SHP77 (cell line): ENCODE data around the gene EPB41L4B.
"Not testable (repeated sequence)": the region's sequence is repeated elsewhere in the genome, so short reads cannot be mapped to it uniquely, and the experiment has no call there.

Experiments
- DNase-seq, 2 experiments: peaks; one replicate each; lab custom pipeline; 2025; lab: John Stamatoyannopoulos, UW

Gene EPB41L4B

GRCh38 chr9:109244179-109245132 lies 76.4 kb downstream of the EPB41L4B start:
- DNase-seq, result peak; percentile 18 to 70

- DNase-seq, result no peak
Measured at GRCh38 chr9:109242741-109243140, 78.1 kb downstream of the EPB41L4B start.

- no peak for DNase-seq
Measured at GRCh38 chr9:109242014-109242413, 78.8 kb downstream of the EPB41L4B start.

- no peak for DNase-seq
Measured at GRCh38 chr9:109241207-109241606, 79.7 kb downstream of the EPB41L4B start.

- DNase-seq, result no peak
Measured at GRCh38 chr9:109239240-109239639, 81.6 kb downstream of the EPB41L4B start.

- no peak for DNase-seq
Measured at GRCh38 chr9:109238655-109239054, 82.2 kb downstream of the EPB41L4B start.

- no peak for DNase-seq
Measured at GRCh38 chr9:109238125-109238524, 82.7 kb downstream of the EPB41L4B start.

GRCh38 chr9:109232449-109233237 lies 88.2 kb downstream of the EPB41L4B start:
- no peak for DNase-seq

- no peak for DNase-seq
Measured at GRCh38 chr9:109231593-109231992, 89.3 kb downstream of the EPB41L4B start.

GRCh38 chr9:109230277-109230676 lies 90.6 kb downstream of the EPB41L4B start:
- DNase-seq, result no peak

GRCh38 chr9:109229682-109230081 lies 91.2 kb downstream of the EPB41L4B start:
- no peak for DNase-seq

GRCh38 chr9:109228093-109228642 lies 92.7 kb downstream of the EPB41L4B start:
- DNase-seq, result no peak

- DNase-seq, result no peak
Measured at GRCh38 chr9:109225629-109226028, 95.2 kb downstream of the EPB41L4B start.

- no peak for DNase-seq
Measured at GRCh38 chr9:109224751-109225150, 96.1 kb downstream of the EPB41L4B start.

GRCh38 chr9:109218242-109218641 lies 102.6 kb downstream of the EPB41L4B start:
- DNase-seq, result not testable (repeated sequence)

- no peak for DNase-seq
Measured at GRCh38 chr9:109214414-109214813, 106.4 kb downstream of the EPB41L4B start.

- DNase-seq, result peak; percentile 6 to 11
Measured at GRCh38 chr9:109213285-109214121, 107.4 kb downstream of the EPB41L4B start.

GRCh38 chr9:109212768-109213167 lies 108.1 kb downstream of the EPB41L4B start:
- DNase-seq, result no peak

GRCh38 chr9:109206670-109207069 lies 114.2 kb downstream of the EPB41L4B start:
- DNase-seq, result no peak

GRCh38 chr9:109205526-109205925 lies 115.3 kb downstream of the EPB41L4B start:
- no peak for DNase-seq

- DNase-seq, result no peak
Measured at GRCh38 chr9:109203761-109204360, 117.0 kb downstream of the EPB41L4B start.
